Endodermal cell (in vitro differentiated cells): ENCODE measurements around the gene TTC21A. TPM values are rescaled to one million over a fixed set of nuclear protein-coding genes. Genes with fewer than 3 reads are reported as not detected.

ENCODE experiments used
- DNase-seq: peaks from one replicate; pipeline ENCODE4 v3.0.0-alpha.2; 2017
- H3K27ac ChIP-seq: 2 replicates; pipeline ENCODE4 v1.5.1; 2013; ENCODE audit warnings: mild to moderate bottlenecking, low read depth, low read length, moderate library complexity
- H3K27me3 ChIP-seq: 2 replicates; pipeline ENCODE4 v1.6.1; 2013; ENCODE audit warnings: mild to moderate bottlenecking, low read length, moderate library complexity; ENCODE audit not compliant: insufficient read depth, control insufficient read depth, poor library complexity, severe bottlenecking
- H3K36me3 ChIP-seq: 2 replicates; pipeline ENCODE4 v1.7.0; 2013; ENCODE audit warnings: mild to moderate bottlenecking, low read length, moderate library complexity; ENCODE audit not compliant: control insufficient read depth, insufficient read depth
- H3K4me1 ChIP-seq: one replicate; pipeline ENCODE4 v1.7.0; 2013; ENCODE audit warnings: low read length; ENCODE audit not compliant: control insufficient read depth, insufficient read depth
- H3K4me3 ChIP-seq: 2 replicates; pipeline ENCODE4 v1.5.1; 2013; ENCODE audit warnings: mild to moderate bottlenecking, low read length, moderate library complexity
- H3K9ac ChIP-seq: 2 replicates; pipeline ENCODE4 v1.6.1; 2013; ENCODE audit warnings: mild to moderate bottlenecking, low read length, moderate library complexity; ENCODE audit not compliant: poor library complexity, severe bottlenecking; ENCODE audit errors: extremely low read depth
- H3K9me3 ChIP-seq: 2 replicates; pipeline ENCODE4 v1.6.1; 2013; ENCODE audit warnings: mild to moderate bottlenecking, low read length, moderate library complexity; ENCODE audit not compliant: control insufficient read depth
- H3K27ac Mint-ChIP-seq: 2 replicates; pipeline ENCODE4 v1.8.0; 2020; ENCODE audit warnings: mixed read lengths
- H3K27me3 Mint-ChIP-seq: 2 replicates; pipeline ENCODE4 v1.8.0; 2021; ENCODE audit warnings: mild to moderate bottlenecking, mixed read lengths; ENCODE audit not compliant: insufficient read depth
- H3K36me3 Mint-ChIP-seq: 2 replicates; pipeline ENCODE4 v1.8.0; 2020; ENCODE audit warnings: low read depth, mixed read lengths
- H3K4me1 Mint-ChIP-seq: 2 replicates; pipeline ENCODE4 v1.8.0; 2020; ENCODE audit warnings: mixed read lengths
- H3K4me3 Mint-ChIP-seq: 2 replicates; pipeline ENCODE4 v1.8.0; 2020; ENCODE audit warnings: mild to moderate bottlenecking, moderate library complexity, mixed read lengths
- H3K9me3 Mint-ChIP-seq: 2 replicates; pipeline ENCODE4 v1.8.0; 2020; ENCODE audit warnings: mild to moderate bottlenecking, mixed read lengths
- WGBS, 2 experiments: methylation state at CpG; one replicate each; pipeline versions ENCODE4 v1.1.5 to v1.1.7; 2013; ENCODE audit warnings: missing lambda C conversion rate in 2 of 2, mixed read lengths in 1 of 2; ENCODE audit not compliant: insufficient coverage in 1 of 2, insufficient read length in 1 of 2; 5-methylcytosine and 5-hydroxymethylcytosine counted together
- total RNA-seq, 2 donors: library from RNA; stranded (reverse); fragmentation: NEBNext Ultra II Directional in 1 of 2; extraction: Animal tissue kit (Norgen Biotek cat#: 25700) in 1 of 2; gene quantifications; 2 replicates in 1 of 2; 3 replicates in 1 of 2; pipeline ENCODE4 v1.2.1, GENCODE V29; 2021
- TF ChIP-seq, protein P1 (sequence below): fragments of 200-600 bp; sonication (generic); conservative IDR thresholded peaks from 2 replicates; pipeline ENCODE4 v1.5.0; 2021; ENCODE audit warnings: antibody characterized with exemption, mild to moderate bottlenecking

TTC21A gene
- total RNA-seq, 2 donors from 2014 or later, result 5.7 to 5.8 TPM

GRCh38 chr3:39150803-39151631, 43.5 kb downstream of the TTC21A start:
- H3K9ac ChIP-seq, result peak overlapping the region; percentile 96
- TF ChIP-seq, protein P1, sequence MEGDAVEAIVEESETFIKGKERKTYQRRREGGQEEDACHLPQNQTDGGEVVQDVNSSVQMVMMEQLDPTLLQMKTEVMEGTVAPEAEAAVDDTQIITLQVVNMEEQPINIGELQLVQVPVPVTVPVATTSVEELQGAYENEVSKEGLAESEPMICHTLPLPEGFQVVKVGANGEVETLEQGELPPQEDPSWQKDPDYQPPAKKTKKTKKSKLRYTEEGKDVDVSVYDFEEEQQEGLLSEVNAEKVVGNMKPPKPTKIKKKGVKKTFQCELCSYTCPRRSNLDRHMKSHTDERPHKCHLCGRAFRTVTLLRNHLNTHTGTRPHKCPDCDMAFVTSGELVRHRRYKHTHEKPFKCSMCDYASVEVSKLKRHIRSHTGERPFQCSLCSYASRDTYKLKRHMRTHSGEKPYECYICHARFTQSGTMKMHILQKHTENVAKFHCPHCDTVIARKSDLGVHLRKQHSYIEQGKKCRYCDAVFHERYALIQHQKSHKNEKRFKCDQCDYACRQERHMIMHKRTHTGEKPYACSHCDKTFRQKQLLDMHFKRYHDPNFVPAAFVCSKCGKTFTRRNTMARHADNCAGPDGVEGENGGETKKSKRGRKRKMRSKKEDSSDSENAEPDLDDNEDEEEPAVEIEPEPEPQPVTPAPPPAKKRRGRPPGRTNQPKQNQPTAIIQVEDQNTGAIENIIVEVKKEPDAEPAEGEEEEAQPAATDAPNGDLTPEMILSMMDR, result no peak
- no peaks in the 10 kb centered on the region for H3K27me3 ChIP-seq
- peaks cover 12% of the 10 kb centered on the region for H3K36me3 Mint-ChIP-seq
- peaks cover 18% of the 10 kb centered on the region for H3K36me3 ChIP-seq
- H3K4me3 Mint-ChIP-seq, result peak overlapping the region; percentile 84
- peaks cover 76% of the 10 kb centered on the region for H3K4me1 Mint-ChIP-seq
- H3K27ac ChIP-seq, result peak overlapping the region; percentile 96
- no peaks in the 10 kb centered on the region for H3K9me3 Mint-ChIP-seq
- H3K27ac Mint-ChIP-seq, result peak overlapping the region; percentile 98
- H3K27me3 Mint-ChIP-seq, result no peaks in the 10 kb centered on the region
- peaks cover 47% of the 10 kb centered on the region for H3K4me1 ChIP-seq
- H3K4me3 ChIP-seq, result peak overlapping the region; percentile 90
- H3K9me3 ChIP-seq, result no peaks in the 10 kb centered on the region
- peak; percentile 97 for DNase-seq
- WGBS, 2 experiments, result 13 to 20% methylated on average over 4 to 9 of the region's 9 CpGs

DNA sequence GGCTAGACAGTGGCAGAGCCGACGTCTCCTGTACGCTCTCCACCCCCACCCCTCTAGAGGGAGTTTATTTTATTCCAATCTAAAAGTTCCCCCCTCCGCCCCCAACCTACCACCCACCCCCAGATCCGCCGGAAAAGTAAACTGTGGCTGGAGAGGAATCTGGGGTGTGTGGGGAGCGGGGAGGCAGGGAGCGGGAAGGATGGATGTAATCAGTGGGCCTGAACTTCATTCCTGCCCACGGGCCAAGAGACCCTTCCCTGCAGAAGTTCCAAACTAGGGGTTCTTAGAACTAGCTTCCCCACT, 46.4 kb downstream of the TTC21A start:
- no peaks in the 10 kb centered on the region for H3K9me3 Mint-ChIP-seq
- 9% methylated on average over 4 of the region's 9 CpGs; no CpG with 5 or more reads in 1 of the 2 experiments for WGBS, 2 experiments
- H3K27me3 ChIP-seq, result no peaks in the 10 kb centered on the region
- H3K27me3 Mint-ChIP-seq, result no peaks in the 10 kb centered on the region
- H3K27ac ChIP-seq, result no peak overlapping the region
- H3K4me3 Mint-ChIP-seq, result peak overlapping the region; percentile 84
- H3K4me1 ChIP-seq, result peaks cover 39% of the 10 kb centered on the region
- peaks cover 71% of the 10 kb centered on the region for H3K4me1 Mint-ChIP-seq
- peak overlapping the region; percentile 99 for H3K27ac Mint-ChIP-seq
- H3K4me3 ChIP-seq, result peak overlapping the region; percentile 86
- H3K9ac ChIP-seq, result peak overlapping the region; percentile 76
- H3K9me3 ChIP-seq, result no peaks in the 10 kb centered on the region
- H3K36me3 ChIP-seq, result peaks cover 6% of the 10 kb centered on the region
- H3K36me3 Mint-ChIP-seq, result no peaks in the 10 kb centered on the region
- DNase-seq, result no peak
- TF ChIP-seq, protein P1, result peak; percentile 23

DNA sequence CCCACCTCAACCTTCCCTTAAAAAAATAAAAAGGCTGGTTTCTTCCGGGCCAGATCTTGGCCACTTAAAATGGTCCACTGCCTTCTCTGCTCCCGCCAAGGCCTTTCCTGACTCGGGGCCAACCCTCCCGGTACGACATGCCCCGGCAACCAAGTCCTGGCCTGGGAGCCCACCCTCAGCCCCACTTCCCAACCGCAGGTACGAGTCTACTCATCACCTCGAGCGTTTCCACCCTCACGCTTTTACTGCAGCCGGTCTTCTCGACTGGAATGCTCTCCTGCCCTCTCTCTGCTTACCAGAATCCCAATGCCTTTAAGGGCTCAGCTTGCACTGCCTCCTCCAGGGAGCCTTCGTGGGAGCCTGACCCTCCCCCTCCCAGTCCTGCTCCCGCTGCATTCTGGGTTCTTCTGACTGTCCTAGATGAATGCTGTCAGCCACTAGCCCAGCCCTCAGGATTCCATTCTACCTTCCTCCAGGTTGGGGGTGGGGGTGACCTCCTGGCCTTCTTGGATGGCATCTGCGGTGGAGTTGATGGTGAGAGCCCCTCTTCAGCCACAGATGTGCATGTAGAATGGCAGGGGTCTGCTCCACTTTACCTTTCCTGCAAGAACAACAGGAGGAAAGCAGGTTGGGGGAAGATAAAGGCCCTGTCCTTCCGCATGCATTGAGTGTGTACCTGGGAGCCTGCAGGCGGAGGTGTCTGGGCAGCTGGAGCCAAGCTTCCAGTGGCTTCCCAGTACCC, 47.0 kb downstream of the TTC21A start:
- H3K4me1 ChIP-seq, result peaks cover 34% of the 10 kb centered on the region
- 8 to 17% methylated on average over 11 to 18 of the region's 18 CpGs for WGBS, 2 experiments
- H3K27me3 ChIP-seq, result no peaks in the 10 kb centered on the region
- H3K9ac ChIP-seq, result peak overlapping the region; percentile 76
- Mint-ChIP-seq H3K27ac (peak overlapping the region; percentile 99), H3K9me3 (no peaks in the 10 kb centered on the region), H3K36me3 (no peaks in the 10 kb centered on the region), H3K4me1 (peaks cover 70% of the 10 kb centered on the region), H3K27me3 (no peaks in the 10 kb centered on the region), H3K4me3 (peak overlapping the region; percentile 84)
- peak overlapping the region; percentile 86 for H3K4me3 ChIP-seq
- peaks cover 4% of the 10 kb centered on the region for H3K36me3 ChIP-seq
- no peaks in the 10 kb centered on the region for H3K9me3 ChIP-seq
- TF ChIP-seq, protein P1, result no peak
- DNase-seq, result peak; percentile 96
- no peak overlapping the region for H3K27ac ChIP-seq
